ENCODE measurements around the gene CEP152. TPM values are rescaled to one million over a fixed set of nuclear protein-coding genes. Genes with fewer than 3 reads are reported as not detected.
A peak's percentile ranks its signal among the peaks of the same experiment; 100 is the strongest.

CEP152 gene
- total RNA-seq, 1 experiment from 2014 or later = 31.6 TPM

GRCh38 chr15:48802257-48802656 lies 8.6 kb downstream of the CEP152 start:
- Histone ChIP-seq H3K27me3 (replicated peaks; ENCODE audit: insufficient read depth, low read depth, low read length, poor library complexity) (no peaks in the 10 kb centered on the region), H3K36me3 (ENCODE audit: insufficient read depth, low read length, poor library complexity, severe bottlenecking) (peaks cover 2% of the 10 kb centered on the region), H3K9me3 (ENCODE audit: low read depth, low read length, poor library complexity, severe bottlenecking) (no peaks in the 10 kb centered on the region), H3K4me3 (ENCODE audit: low read depth, low read length, poor library complexity, severe bottlenecking) (no peak overlapping the region), H3K27ac (ENCODE audit: low read depth, low read length, poor library complexity, severe bottlenecking) (no peak overlapping the region), H3K4me1 (ENCODE audit: insufficient read depth, low read length, poor library complexity, severe bottlenecking) (peaks cover 68% of the 10 kb centered on the region)
- no TSS peak for BruUV-seq (replicated peaks)
- TF ChIP-seq EZH2 (IDR thresholded peaks at IDR 0.05; ENCODE audit: borderline replicate concordance, low read depth, low read length, poor library complexity, severe bottlenecking) = no peak
- ChIA-PET POLR2A (ENCODE audit: low non-redundant PET) (no interaction called here), CTCF (interaction anchor here (1.2 kb wide), 1 partner anchor 465 kb away, joined by 3 read pairs; no protein-coding TSS in a partner anchor)
- intact Hi-C loops (cut with micrococcal nuclease; ENCODE audit: unreplicated experiment) = loop anchor here (5.0 kb wide), 1 partner anchor 155 kb away; the partner anchor contains the start of gene FBN1
- no peak for DNase-seq (ENCODE audit: low spot score)

- intact Hi-C loops (cut with micrococcal nuclease; ENCODE audit: unreplicated experiment) = loop anchor here (2.0 to 5.0 kb wide), 2 partner anchors 154 to 442 kb away; partner anchors contain the start of gene FBN1
- ChIA-PET CTCF (interaction anchor here (0.7 to 1.4 kb wide), 3 partner anchors 11 to 464 kb away, joined by 3 to 4 read pairs (median 3); partner anchors contain the start of genes CEP152 and EID1), POLR2A (ENCODE audit: low non-redundant PET) (interaction anchor here (0.6 kb wide), 1 partner anchor 248 kb away, joined by 3 read pairs; no protein-coding TSS in a partner anchor)
- TF ChIP-seq CTCF (conservative IDR thresholded peaks at IDR 0.05; ENCODE audit: low read depth, low read length) (peak; percentile 70), EZH2 (IDR thresholded peaks at IDR 0.05; ENCODE audit: borderline replicate concordance, low read depth, low read length, poor library complexity, severe bottlenecking) (no peak)
- H3K4me1 ChIP-seq (ENCODE audit: insufficient read depth, low read length, poor library complexity, severe bottlenecking) = peaks cover 55% of the 10 kb centered on the region
- H3K27me3 ChIP-seq (replicated peaks; ENCODE audit: insufficient read depth, low read depth, low read length, poor library complexity) = no peaks in the 10 kb centered on the region
- no TSS peak for BruUV-seq (replicated peaks)
- H3K36me3 ChIP-seq (ENCODE audit: insufficient read depth, low read length, poor library complexity, severe bottlenecking) = peaks cover 15% of the 10 kb centered on the region
- H3K9me3 ChIP-seq (ENCODE audit: low read depth, low read length, poor library complexity, severe bottlenecking) = no peaks in the 10 kb centered on the region
- H3K4me3 ChIP-seq (ENCODE audit: low read depth, low read length, poor library complexity, severe bottlenecking) = no peak overlapping the region
- peak; percentile 50 for DNase-seq (ENCODE audit: low spot score)
- peak overlapping the region; percentile 39 for H3K27ac ChIP-seq (ENCODE audit: low read depth, low read length, poor library complexity, severe bottlenecking)
These were observed 9.9 kb downstream of the CEP152 start for GRCh38 chr15:48800811-48801455.

- Histone ChIP-seq H3K4me1 (ENCODE audit: insufficient read depth, low read length, poor library complexity, severe bottlenecking) (peaks cover 48% of the 10 kb centered on the region), H3K27ac (ENCODE audit: low read depth, low read length, poor library complexity, severe bottlenecking) (peak overlapping the region; percentile 39), H3K27me3 (replicated peaks; ENCODE audit: insufficient read depth, low read depth, low read length, poor library complexity) (no peaks in the 10 kb centered on the region), H3K4me3 (ENCODE audit: low read depth, low read length, poor library complexity, severe bottlenecking) (no peak overlapping the region), H3K36me3 (ENCODE audit: insufficient read depth, low read length, poor library complexity, severe bottlenecking) (peaks cover 22% of the 10 kb centered on the region), H3K9me3 (ENCODE audit: low read depth, low read length, poor library complexity, severe bottlenecking) (no peaks in the 10 kb centered on the region)
- no TSS peak for BruUV-seq (replicated peaks)
- no peak for TF ChIP-seq CTCF (conservative IDR thresholded peaks at IDR 0.05; ENCODE audit: low read depth, low read length)
- ChIA-PET CTCF (no interaction called here), POLR2A (ENCODE audit: low non-redundant PET) (no interaction called here)
- DNase-seq (ENCODE audit: low spot score) = no peak
- intact Hi-C loops (cut with micrococcal nuclease; ENCODE audit: unreplicated experiment) = loop anchor here (2.0 to 5.0 kb wide), 2 partner anchors 153 to 441 kb away; partner anchors contain the start of gene FBN1
These were observed 10.6 kb downstream of the CEP152 start for GRCh38 chr15:48800245-48800644.
